ENCODE measurements around the gene CHST5.

DNA sequence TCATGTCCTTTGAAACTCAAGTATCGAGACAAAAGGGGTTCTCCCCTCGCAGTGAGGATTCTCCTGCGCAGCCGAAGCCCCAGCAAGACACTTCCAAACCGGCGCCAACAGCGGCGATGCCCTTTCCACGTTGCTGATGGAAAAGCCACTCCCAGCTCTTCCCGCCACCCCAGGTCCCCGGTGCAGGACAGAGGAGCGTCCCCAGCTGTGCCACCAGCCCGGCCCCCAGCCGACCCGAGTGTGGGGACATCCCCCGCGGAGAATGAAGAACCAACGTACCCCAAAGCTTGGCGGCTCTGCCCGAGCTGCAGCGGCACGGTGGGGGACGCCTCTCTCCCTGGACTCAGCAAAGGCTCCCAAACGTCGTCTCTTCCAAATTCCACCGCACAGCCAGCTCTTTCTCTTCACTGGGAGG is 41.2 kb downstream of the CHST5 start:
- TF ChIP-seq, protein P1, sequence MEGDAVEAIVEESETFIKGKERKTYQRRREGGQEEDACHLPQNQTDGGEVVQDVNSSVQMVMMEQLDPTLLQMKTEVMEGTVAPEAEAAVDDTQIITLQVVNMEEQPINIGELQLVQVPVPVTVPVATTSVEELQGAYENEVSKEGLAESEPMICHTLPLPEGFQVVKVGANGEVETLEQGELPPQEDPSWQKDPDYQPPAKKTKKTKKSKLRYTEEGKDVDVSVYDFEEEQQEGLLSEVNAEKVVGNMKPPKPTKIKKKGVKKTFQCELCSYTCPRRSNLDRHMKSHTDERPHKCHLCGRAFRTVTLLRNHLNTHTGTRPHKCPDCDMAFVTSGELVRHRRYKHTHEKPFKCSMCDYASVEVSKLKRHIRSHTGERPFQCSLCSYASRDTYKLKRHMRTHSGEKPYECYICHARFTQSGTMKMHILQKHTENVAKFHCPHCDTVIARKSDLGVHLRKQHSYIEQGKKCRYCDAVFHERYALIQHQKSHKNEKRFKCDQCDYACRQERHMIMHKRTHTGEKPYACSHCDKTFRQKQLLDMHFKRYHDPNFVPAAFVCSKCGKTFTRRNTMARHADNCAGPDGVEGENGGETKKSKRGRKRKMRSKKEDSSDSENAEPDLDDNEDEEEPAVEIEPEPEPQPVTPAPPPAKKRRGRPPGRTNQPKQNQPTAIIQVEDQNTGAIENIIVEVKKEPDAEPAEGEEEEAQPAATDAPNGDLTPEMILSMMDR (IDR thresholded peaks at IDR 0.05; ENCODE audit: insufficient read depth, low read length) = no peak
- TF ChIP-seq SPI1 (IDR thresholded peaks at IDR 0.05; ENCODE audit: borderline replicate concordance, low read depth) = no peak
- no peak for TF ChIP-seq POLR2AphosphoS5 (IDR thresholded peaks at IDR 0.05; ENCODE audit: low read depth)
- TF ChIP-seq, protein P2, sequence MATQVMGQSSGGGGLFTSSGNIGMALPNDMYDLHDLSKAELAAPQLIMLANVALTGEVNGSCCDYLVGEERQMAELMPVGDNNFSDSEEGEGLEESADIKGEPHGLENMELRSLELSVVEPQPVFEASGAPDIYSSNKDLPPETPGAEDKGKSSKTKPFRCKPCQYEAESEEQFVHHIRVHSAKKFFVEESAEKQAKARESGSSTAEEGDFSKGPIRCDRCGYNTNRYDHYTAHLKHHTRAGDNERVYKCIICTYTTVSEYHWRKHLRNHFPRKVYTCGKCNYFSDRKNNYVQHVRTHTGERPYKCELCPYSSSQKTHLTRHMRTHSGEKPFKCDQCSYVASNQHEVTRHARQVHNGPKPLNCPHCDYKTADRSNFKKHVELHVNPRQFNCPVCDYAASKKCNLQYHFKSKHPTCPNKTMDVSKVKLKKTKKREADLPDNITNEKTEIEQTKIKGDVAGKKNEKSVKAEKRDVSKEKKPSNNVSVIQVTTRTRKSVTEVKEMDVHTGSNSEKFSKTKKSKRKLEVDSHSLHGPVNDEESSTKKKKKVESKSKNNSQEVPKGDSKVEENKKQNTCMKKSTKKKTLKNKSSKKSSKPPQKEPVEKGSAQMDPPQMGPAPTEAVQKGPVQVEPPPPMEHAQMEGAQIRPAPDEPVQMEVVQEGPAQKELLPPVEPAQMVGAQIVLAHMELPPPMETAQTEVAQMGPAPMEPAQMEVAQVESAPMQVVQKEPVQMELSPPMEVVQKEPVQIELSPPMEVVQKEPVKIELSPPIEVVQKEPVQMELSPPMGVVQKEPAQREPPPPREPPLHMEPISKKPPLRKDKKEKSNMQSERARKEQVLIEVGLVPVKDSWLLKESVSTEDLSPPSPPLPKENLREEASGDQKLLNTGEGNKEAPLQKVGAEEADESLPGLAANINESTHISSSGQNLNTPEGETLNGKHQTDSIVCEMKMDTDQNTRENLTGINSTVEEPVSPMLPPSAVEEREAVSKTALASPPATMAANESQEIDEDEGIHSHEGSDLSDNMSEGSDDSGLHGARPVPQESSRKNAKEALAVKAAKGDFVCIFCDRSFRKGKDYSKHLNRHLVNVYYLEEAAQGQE (IDR thresholded peaks at IDR 0.05; ENCODE audit: insufficient replicate concordance, low read depth) = no peak
- no peak for TF ChIP-seq GABPA (IDR thresholded peaks at IDR 0.05; ENCODE audit: low read depth)
